SU-DHL-6 (cell line): Measurements from ENCODE around the gene AGL.
A peak's percentile ranks its signal among the peaks of the same experiment; 100 is the strongest.

Experiments used
- H2AFZ ChIP-seq: fragments of 200-600 bp; sonication (generic); 2 replicates; pipeline ENCODE4 v1.6.1; 2014; ENCODE audit warnings: low read depth, mild to moderate bottlenecking, moderate library complexity, mixed read lengths, antibody characterized with exemption, low read length; ENCODE audit not compliant: severe bottlenecking
- H3F3A ChIP-seq: fragments of 200-600 bp; shearing (Covaris generic); 2 replicates; pipeline ENCODE4 v1.6.0; 2016; ENCODE audit warnings: antibody characterized with exemption, mild to moderate bottlenecking; ENCODE audit not compliant: insufficient read depth
- H3K27ac ChIP-seq: fragments of 200-600 bp; sonication (generic); 2 replicates; pipeline ENCODE4 v1.5.1; 2016; ENCODE audit warnings: low read depth, mild to moderate bottlenecking, low read length, moderate library complexity, mixed read lengths
- H3K27me3 ChIP-seq: fragments of 200-600 bp; sonication (generic), shearing (Covaris generic); 2 replicates; pipeline ENCODE4 v1.6.0; 2014; ENCODE audit warnings: mild to moderate bottlenecking, low read length
- H3K36me3 ChIP-seq: fragments of 200-600 bp; sonication (generic); 2 replicates; pipeline ENCODE4 v1.6.1; 2014; ENCODE audit warnings: mild to moderate bottlenecking, low read length, mixed read lengths
- H3K4me2 ChIP-seq: fragments of 300-600, 200-600 bp; shearing (Covaris generic), sonication (generic); 2 replicates; pipeline ENCODE4 v1.6.0; 2014; ENCODE audit warnings: low read length, low read depth, mild to moderate bottlenecking; ENCODE audit not compliant: poor library complexity, severe bottlenecking
- H3K4me3 ChIP-seq: fragments of 200-600 bp; sonication (generic); 2 replicates; pipeline ENCODE4 v1.5.1; 2014; ENCODE audit warnings: antibody characterized with exemption, low read length, mild to moderate bottlenecking, mixed read lengths; ENCODE audit not compliant: insufficient read depth, poor library complexity, severe bottlenecking
- H3K79me2 ChIP-seq: fragments of 200-600 bp; sonication (generic); 2 replicates; pipeline ENCODE4 v1.6.1; 2014; ENCODE audit warnings: mild to moderate bottlenecking, low read length, moderate library complexity; ENCODE audit not compliant: insufficient read depth
- H3K9ac ChIP-seq: fragments of 200-600 bp; sonication (generic); 2 replicates; pipeline ENCODE4 v1.7.0; 2014; ENCODE audit warnings: mild to moderate bottlenecking, low read length
- H3K9me2 ChIP-seq: fragments of 200-600 bp; sonication (generic); replicated peaks from 2 replicates; pipeline ENCODE4 v1.6.1; 2014; ENCODE audit warnings: low read length; ENCODE audit not compliant: insufficient read depth
- H3K9me3 ChIP-seq: fragments of 200-600 bp; sonication (generic); 2 replicates; pipeline ENCODE4 v1.6.1; 2014; ENCODE audit warnings: low read length, mixed read lengths; ENCODE audit not compliant: insufficient read depth
- H4K20me1 ChIP-seq: fragments of 200-600 bp; sonication (generic); 2 replicates; pipeline ENCODE4 v1.6.1; 2014; ENCODE audit warnings: low read depth, mild to moderate bottlenecking, antibody characterized with exemption, low read length, moderate library complexity, mixed read lengths
- EZH2phosphoT487 ChIP-seq: fragments of 200-600 bp; sonication (generic), shearing (Covaris generic); conservative IDR thresholded peaks from 2 replicates; pipeline ENCODE4 v1.6.1; 2018; ENCODE audit warnings: mild to moderate bottlenecking, antibody characterized with exemption, low read length, moderate library complexity, mixed read lengths
- TF ChIP-seq, protein P1 (sequence below): fragments of 200-600 bp; sonication (generic); IDR thresholded peaks from one replicate; pipeline ENCODE4 v1.5.1; 2017; ENCODE audit warnings: antibody characterized with exemption, mild to moderate bottlenecking, low read length, moderate library complexity; ENCODE audit not compliant: insufficient read depth, poor library complexity, severe bottlenecking

AGL gene

DNA sequence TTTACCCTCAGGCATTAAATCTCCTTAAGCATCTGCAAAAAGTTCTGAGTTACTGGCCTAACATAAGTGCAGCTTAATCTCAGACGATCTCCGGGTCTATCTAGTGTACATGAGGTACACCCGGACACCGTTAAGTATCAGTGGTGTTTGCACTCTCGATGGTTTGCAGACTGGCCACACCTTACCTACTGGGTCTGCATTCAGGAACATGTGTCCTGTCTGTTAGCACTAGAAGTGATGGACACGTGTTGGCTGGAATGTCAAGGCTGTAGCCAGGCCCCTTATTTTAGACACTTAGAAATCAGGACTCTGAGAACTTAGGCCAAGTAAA lies 783 bp upstream of the AGL start:
- Histone ChIP-seq H3K4me3 (peak overlapping the region; percentile 80), H3K27ac (peak overlapping the region; percentile 62), H3K4me2 (peak overlapping the region; percentile 94), H3K9me2 (no peaks in the 10 kb centered on the region), H3K79me2 (peaks cover 14% of the 10 kb centered on the region), H3K9ac (peak overlapping the region; percentile 80), H2AFZ (peak overlapping the region; percentile 99), H3K9me3 (no peaks in the 10 kb centered on the region), H3K27me3 (no peaks in the 10 kb centered on the region), H3F3A (peaks cover 12% of the 10 kb centered on the region), H3K36me3 (no peaks in the 10 kb centered on the region), H4K20me1 (no peaks in the 10 kb centered on the region)
- TF ChIP-seq, protein P1, sequence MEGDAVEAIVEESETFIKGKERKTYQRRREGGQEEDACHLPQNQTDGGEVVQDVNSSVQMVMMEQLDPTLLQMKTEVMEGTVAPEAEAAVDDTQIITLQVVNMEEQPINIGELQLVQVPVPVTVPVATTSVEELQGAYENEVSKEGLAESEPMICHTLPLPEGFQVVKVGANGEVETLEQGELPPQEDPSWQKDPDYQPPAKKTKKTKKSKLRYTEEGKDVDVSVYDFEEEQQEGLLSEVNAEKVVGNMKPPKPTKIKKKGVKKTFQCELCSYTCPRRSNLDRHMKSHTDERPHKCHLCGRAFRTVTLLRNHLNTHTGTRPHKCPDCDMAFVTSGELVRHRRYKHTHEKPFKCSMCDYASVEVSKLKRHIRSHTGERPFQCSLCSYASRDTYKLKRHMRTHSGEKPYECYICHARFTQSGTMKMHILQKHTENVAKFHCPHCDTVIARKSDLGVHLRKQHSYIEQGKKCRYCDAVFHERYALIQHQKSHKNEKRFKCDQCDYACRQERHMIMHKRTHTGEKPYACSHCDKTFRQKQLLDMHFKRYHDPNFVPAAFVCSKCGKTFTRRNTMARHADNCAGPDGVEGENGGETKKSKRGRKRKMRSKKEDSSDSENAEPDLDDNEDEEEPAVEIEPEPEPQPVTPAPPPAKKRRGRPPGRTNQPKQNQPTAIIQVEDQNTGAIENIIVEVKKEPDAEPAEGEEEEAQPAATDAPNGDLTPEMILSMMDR: no peak
- no peak for TF ChIP-seq EZH2phosphoT487

DNA sequence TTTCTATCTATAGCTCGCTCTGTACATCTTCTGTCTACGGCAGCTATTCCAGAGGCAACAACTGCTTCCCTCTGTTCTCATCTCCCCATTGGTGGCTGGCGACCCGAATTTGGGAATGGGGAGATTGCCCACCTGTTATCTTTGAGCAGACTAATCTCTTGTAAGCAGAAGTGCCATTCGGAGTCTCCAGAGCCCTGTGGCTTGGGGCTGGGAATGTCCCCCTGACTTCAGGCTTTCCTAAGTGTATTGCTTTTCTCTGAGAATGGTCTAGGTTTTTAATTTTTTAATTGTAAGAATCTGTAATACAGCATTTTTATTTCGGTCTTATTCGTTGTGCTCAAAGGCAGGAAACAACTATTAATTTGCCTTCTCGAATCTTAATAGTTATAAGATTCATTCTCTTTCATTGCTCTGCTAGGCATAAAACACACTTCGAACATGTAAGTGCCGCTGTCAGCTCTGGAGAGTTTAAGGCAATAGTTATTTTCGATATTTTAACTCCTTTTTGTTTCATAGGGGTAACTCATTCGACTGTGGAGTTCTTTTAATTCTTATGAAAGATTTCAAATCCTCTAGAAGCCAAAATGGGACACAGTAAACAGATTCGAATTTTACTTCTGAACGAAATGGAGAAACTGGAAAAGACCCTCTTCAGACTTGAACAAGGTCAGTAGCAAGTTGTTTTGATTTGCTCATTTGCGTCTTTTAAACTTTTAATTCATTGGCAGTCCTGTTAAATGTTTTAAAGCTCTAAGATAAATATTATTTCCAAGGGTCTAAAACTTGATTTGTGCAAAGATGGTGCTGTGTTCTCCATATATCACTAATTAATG lies 514 bp downstream of the AGL start:
- Histone ChIP-seq H2AFZ (peak overlapping the region; percentile 96), H3K27me3 (no peaks in the 10 kb centered on the region), H3K4me3 (peak overlapping the region; percentile 80), H3K36me3 (no peaks in the 10 kb centered on the region), H3K9me3 (no peaks in the 10 kb centered on the region), H3K27ac (peak overlapping the region; percentile 62), H3K79me2 (peaks cover 14% of the 10 kb centered on the region), H3K9me2 (no peaks in the 10 kb centered on the region), H4K20me1 (no peaks in the 10 kb centered on the region), H3K9ac (peak overlapping the region; percentile 80), H3K4me2 (peak overlapping the region; percentile 94), H3F3A (peaks cover 12% of the 10 kb centered on the region)
- TF ChIP-seq, protein P1: no peak
- TF ChIP-seq EZH2phosphoT487: no peak

DNA sequence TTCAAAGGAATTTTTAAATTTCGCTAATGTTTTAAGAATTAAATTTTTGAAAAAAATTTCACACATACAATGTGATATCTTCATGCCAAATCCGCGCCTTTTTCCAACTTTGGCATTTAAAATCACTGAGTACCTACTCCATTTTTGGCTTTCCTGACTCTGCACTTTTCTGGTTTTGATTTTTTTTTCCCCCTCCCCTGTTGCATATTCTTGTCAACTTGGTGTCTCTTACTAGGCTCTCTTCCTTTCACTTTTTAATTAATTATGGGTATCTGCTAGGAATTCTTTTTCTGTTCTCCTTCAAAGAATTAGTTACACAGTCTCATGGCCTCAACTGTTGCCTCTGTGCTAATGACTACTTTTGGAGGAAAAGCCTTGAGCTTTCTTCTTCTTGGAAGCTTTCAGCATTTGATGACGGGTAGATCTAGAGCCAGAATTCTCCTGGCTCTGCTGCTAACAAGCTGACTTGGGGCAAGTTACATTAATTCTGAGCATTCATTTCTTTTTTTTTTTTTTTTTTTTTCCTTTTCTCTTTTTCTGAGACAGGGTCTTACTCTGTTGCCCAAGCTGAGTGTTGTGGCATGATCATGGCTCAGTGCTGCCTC lies 1.8 kb downstream of the AGL start:
- Histone ChIP-seq H2AFZ (no peak overlapping the region), H3K27me3 (no peaks in the 10 kb centered on the region), H3K4me2 (peak overlapping the region; percentile 94), H3K9ac (peak overlapping the region; percentile 80; the same call in 1 of the 2 replicates), H4K20me1 (no peaks in the 10 kb centered on the region), H3F3A (peaks cover 12% of the 10 kb centered on the region), H3K4me3 (no peak overlapping the region), H3K9me3 (no peaks in the 10 kb centered on the region), H3K27ac (no peak overlapping the region), H3K79me2 (peaks cover 14% of the 10 kb centered on the region), H3K36me3 (no peaks in the 10 kb centered on the region), H3K9me2 (no peaks in the 10 kb centered on the region)
- TF ChIP-seq, protein P1: no peak
